ENCODE measurements around the gene CAPN10.

GRCh38 chr2:240589375-240589774 is 2.8 kb downstream of the CAPN10 start:
- TF ChIP-seq, protein P1, sequence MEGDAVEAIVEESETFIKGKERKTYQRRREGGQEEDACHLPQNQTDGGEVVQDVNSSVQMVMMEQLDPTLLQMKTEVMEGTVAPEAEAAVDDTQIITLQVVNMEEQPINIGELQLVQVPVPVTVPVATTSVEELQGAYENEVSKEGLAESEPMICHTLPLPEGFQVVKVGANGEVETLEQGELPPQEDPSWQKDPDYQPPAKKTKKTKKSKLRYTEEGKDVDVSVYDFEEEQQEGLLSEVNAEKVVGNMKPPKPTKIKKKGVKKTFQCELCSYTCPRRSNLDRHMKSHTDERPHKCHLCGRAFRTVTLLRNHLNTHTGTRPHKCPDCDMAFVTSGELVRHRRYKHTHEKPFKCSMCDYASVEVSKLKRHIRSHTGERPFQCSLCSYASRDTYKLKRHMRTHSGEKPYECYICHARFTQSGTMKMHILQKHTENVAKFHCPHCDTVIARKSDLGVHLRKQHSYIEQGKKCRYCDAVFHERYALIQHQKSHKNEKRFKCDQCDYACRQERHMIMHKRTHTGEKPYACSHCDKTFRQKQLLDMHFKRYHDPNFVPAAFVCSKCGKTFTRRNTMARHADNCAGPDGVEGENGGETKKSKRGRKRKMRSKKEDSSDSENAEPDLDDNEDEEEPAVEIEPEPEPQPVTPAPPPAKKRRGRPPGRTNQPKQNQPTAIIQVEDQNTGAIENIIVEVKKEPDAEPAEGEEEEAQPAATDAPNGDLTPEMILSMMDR (IDR thresholded peaks at IDR 0.05), result no peak
- no peak for TF ChIP-seq POLR2A (IDR thresholded peaks at IDR 0.05)

Data from breast epithelium (tissue), 3 donors.